Measurements from ENCODE around the gene TSPAN33. TPM values are rescaled to one million over a fixed set of nuclear protein-coding genes. Genes with fewer than 3 reads are reported as not detected.

TSPAN33 gene
- polyA plus RNA-seq, 1 donor (not counting 4 experiments of a cell fraction or from before 2014, with no cell fraction given) = 0.93 TPM

DNA sequence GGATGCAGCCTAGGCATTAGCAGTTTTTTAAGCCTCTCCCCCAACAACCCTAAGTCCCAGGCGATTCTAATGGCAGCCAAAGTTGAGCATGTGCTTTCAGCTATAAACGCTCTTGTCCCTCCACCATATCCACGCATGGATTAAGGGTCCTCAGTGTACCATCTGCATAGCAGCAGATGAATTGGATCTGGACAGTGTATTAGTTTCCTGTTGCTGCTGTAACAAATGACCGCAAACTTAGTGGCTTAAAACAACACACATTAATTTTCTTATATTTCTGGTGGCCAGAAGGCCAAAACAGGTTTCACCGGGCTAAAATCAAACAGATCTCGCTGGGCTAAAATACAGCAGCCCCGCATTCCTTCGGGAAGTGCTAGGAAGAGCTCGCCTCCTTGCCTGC, 13.1 kb downstream of the TSPAN33 start:
- no peaks in the 10 kb centered on the region for H4K20me1 ChIP-seq (ENCODE audit: control insufficient read depth, extremely low read depth, insufficient read depth, low read length)
- H3K4me2 ChIP-seq (ENCODE audit: control insufficient read depth, extremely low read depth, insufficient read depth, low read depth, low read length) = no peak overlapping the region
- H3K79me2 ChIP-seq (ENCODE audit: control insufficient read depth, insufficient read depth, low read length) = no peaks in the 10 kb centered on the region
- H3K27ac ChIP-seq (ENCODE audit: control insufficient read depth, insufficient read depth, low read length) = no peak overlapping the region
- no peaks in the 10 kb centered on the region for H3K9me1 ChIP-seq (ENCODE audit: control insufficient read depth, extremely low read depth, insufficient read depth, low read length)
- H3K9ac ChIP-seq (ENCODE audit: control insufficient read depth, extremely low read depth, insufficient read depth, low read length) = no peak overlapping the region
- no peak overlapping the region for H3K4me3 ChIP-seq (ENCODE audit: control insufficient read depth in 2 of 3, extremely low read depth in 1 of 3, insufficient read depth in 2 of 3, low read depth in 1 of 3, low read length in 3 of 3)
- DNase-seq (ENCODE audit: low read depth, low spot score) (no peak), FAIRE-seq (no peak)
- H3K9me3 ChIP-seq (ENCODE audit: control insufficient read depth, low read depth, low read length) = no peaks in the 10 kb centered on the region
- H3K36me3 ChIP-seq (ENCODE audit: control insufficient read depth in 2 of 2, extremely low read depth in 1 of 2, insufficient read depth in 2 of 2, low read length in 2 of 2) = no peaks in the 10 kb centered on the region
- no peak for TF ChIP-seq EZH2 (IDR thresholded peaks at IDR 0.05; ENCODE audit: low read length)
- TF ChIP-seq, protein P1, sequence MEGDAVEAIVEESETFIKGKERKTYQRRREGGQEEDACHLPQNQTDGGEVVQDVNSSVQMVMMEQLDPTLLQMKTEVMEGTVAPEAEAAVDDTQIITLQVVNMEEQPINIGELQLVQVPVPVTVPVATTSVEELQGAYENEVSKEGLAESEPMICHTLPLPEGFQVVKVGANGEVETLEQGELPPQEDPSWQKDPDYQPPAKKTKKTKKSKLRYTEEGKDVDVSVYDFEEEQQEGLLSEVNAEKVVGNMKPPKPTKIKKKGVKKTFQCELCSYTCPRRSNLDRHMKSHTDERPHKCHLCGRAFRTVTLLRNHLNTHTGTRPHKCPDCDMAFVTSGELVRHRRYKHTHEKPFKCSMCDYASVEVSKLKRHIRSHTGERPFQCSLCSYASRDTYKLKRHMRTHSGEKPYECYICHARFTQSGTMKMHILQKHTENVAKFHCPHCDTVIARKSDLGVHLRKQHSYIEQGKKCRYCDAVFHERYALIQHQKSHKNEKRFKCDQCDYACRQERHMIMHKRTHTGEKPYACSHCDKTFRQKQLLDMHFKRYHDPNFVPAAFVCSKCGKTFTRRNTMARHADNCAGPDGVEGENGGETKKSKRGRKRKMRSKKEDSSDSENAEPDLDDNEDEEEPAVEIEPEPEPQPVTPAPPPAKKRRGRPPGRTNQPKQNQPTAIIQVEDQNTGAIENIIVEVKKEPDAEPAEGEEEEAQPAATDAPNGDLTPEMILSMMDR (optimal IDR thresholded peaks at IDR 0.05 in 1 of 3, IDR thresholded peaks at IDR 0.05 in 1 of 3, conservative IDR thresholded peaks at IDR 0.05 in 1 of 3; ENCODE audit: extremely low read depth in 1 of 3, insufficient read depth in 2 of 3, low read length in 3 of 3) = no peak
- dilution Hi-C loops (cut with MboI; ENCODE audit: extremely low pct_ligation_motif_present, low sequenced_read_pairs) = no loop called here
- H3K27me3 ChIP-seq (ENCODE audit: control insufficient read depth, extremely low read depth, insufficient read depth, low read length) = peaks cover 7% of the 10 kb centered on the region
- no peak overlapping the region for H2AFZ ChIP-seq (ENCODE audit: control insufficient read depth, low read length)
- H3K4me1 ChIP-seq (ENCODE audit: control insufficient read depth, extremely low read depth, insufficient read depth, low read length) = no peaks in the 10 kb centered on the region

DNA sequence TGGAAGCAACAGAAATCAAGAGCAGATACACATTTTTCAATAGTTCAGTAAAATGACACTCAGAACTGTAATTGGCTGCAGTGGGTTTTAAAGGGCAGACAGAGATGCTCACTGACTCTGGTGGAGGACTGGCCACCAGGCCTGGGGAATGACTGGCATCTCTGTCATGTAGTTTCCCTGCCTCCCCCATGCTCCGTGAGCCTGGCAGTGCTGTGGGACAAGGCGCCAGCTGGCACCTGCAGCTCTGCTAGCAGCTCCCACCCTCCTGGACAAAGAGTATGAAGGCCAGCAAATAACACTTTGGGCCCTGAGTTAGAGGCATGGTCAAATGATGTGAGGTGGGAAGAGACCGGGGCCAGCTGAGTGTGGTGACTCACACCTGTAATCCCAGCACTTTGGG, 15.0 kb downstream of the TSPAN33 start:
- Histone ChIP-seq H3K79me2 (ENCODE audit: control insufficient read depth, insufficient read depth, low read length) (no peaks in the 10 kb centered on the region), H3K9ac (ENCODE audit: control insufficient read depth, extremely low read depth, insufficient read depth, low read length) (no peak overlapping the region), H3K9me3 (ENCODE audit: control insufficient read depth, low read depth, low read length) (no peaks in the 10 kb centered on the region), H3K36me3 (ENCODE audit: control insufficient read depth in 2 of 2, extremely low read depth in 1 of 2, insufficient read depth in 2 of 2, low read length in 2 of 2) (no peaks in the 10 kb centered on the region), H2AFZ (ENCODE audit: control insufficient read depth, low read length) (no peak overlapping the region), H3K27ac (ENCODE audit: control insufficient read depth, insufficient read depth, low read length) (no peak overlapping the region), H3K9me1 (ENCODE audit: control insufficient read depth, extremely low read depth, insufficient read depth, low read length) (no peaks in the 10 kb centered on the region), H3K4me3 (ENCODE audit: control insufficient read depth in 2 of 3, extremely low read depth in 1 of 3, insufficient read depth in 2 of 3, low read depth in 1 of 3, low read length in 3 of 3) (no peak overlapping the region), H3K4me2 (ENCODE audit: control insufficient read depth, extremely low read depth, insufficient read depth, low read depth, low read length) (no peak overlapping the region), H3K4me1 (ENCODE audit: control insufficient read depth, extremely low read depth, insufficient read depth, low read length) (no peaks in the 10 kb centered on the region), H3K27me3 (ENCODE audit: control insufficient read depth, extremely low read depth, insufficient read depth, low read length) (peaks cover 7% of the 10 kb centered on the region), H4K20me1 (ENCODE audit: control insufficient read depth, extremely low read depth, insufficient read depth, low read length) (no peaks in the 10 kb centered on the region)
- TF ChIP-seq EZH2 (IDR thresholded peaks at IDR 0.05; ENCODE audit: low read length) = no peak
- TF ChIP-seq, protein P1 (optimal IDR thresholded peaks at IDR 0.05 in 1 of 3, IDR thresholded peaks at IDR 0.05 in 1 of 3, conservative IDR thresholded peaks at IDR 0.05 in 1 of 3; ENCODE audit: extremely low read depth in 1 of 3, insufficient read depth in 2 of 3, low read length in 3 of 3) = no peak
- dilution Hi-C loops (cut with MboI; ENCODE audit: extremely low pct_ligation_motif_present, low sequenced_read_pairs) = no loop called here
- FAIRE-seq (no peak), DNase-seq (ENCODE audit: low read depth, low spot score) (no peak)

Measured in keratinocyte (primary cell).